ENCODE data around the gene RSBN1. TPM values are rescaled to one million over a fixed set of nuclear protein-coding genes. Genes with fewer than 3 reads are reported as not detected.

RSBN1 gene
- total and polyA plus RNA-seq, 9 of the 15 experiments (the other 6 are each of a cell fraction or from before 2014, with no cell fraction given) = 4.5 to 24.3 (median 13.0) TPM

- TF ChIP-seq ZNF512 (tag; IDR thresholded peaks at IDR 0.05) (no peak), SOX6 (IDR thresholded peaks at IDR 0.05) (no peak), SMC3 (conservative IDR thresholded peaks at IDR 0.05; ENCODE audit: insufficient read depth, low read depth, low read length) (no peak), TFAP4 (CRISPR knock-in tag; IDR thresholded peaks at IDR 0.05; ENCODE audit: borderline replicate concordance) (no peak), USF2 (CRISPR knock-in tag; IDR thresholded peaks at IDR 0.05) (no peak), FOXA1 (IDR thresholded peaks at IDR 0.05; ENCODE audit: borderline replicate concordance) (no peak), ATF7 (IDR thresholded peaks at IDR 0.05) (peak; percentile 43; the same call in 1 of the 2 replicates), PHB (CRISPR knock-in tag; IDR thresholded peaks at IDR 0.05) (no peak), TRIM28 (IDR thresholded peaks at IDR 0.05) (peak; percentile 35; the same call in 1 of the 2 replicates), GTF3C2 (IDR thresholded peaks at IDR 0.05; ENCODE audit: borderline replicate concordance, extremely low read depth, insufficient read length) (no peak), PHTF2 (CRISPR knock-in tag; IDR thresholded peaks at IDR 0.05) (no peak), SMARCC2 (IDR thresholded peaks at IDR 0.05; ENCODE audit: low read depth) (no peak), TFAM (CRISPR knock-in tag; conservative IDR thresholded peaks at IDR 0.05) (no peak), HMBOX1 (IDR thresholded peaks at IDR 0.05) (peak; percentile 76), ERF (CRISPR knock-in tag; IDR thresholded peaks at IDR 0.05) (no peak), EP400 (IDR thresholded peaks at IDR 0.05) (no peak), NFIC (IDR thresholded peaks at IDR 0.05) (peak; percentile 68), E2F8 (IDR thresholded peaks at IDR 0.05; ENCODE audit: low read depth, partially characterized antibody) (peak; percentile 39)
Measured at GRCh38 chr1:113783254-113784103, 28.8 kb downstream of the RSBN1 start (continued).
